ENCODE measurements around the gene NEU4. TPM values are rescaled to one million over a fixed set of nuclear protein-coding genes. Genes with fewer than 3 reads are reported as not detected.

Gene NEU4
- total and polyA plus RNA-seq, 9 of the 15 experiments (the other 6 are each of a cell fraction or from before 2014, with no cell fraction given), result 0.01 to 0.40 TPM; not detected in 7

- ATAC-seq, result no peak
- BruUV-seq (replicated peaks), result no TSS peak
- POLR2A ChIA-PET, result interaction anchor here (1.6 kb wide), 1 partner anchor 23 kb away, joined by 4 read pairs; no protein-coding TSS in a partner anchor
These were observed 20.9 kb upstream of the NEU4 start for GRCh38 chr2:241788135-241788534.

GRCh38 chr2:241788572-241788971, 20.4 kb upstream of the NEU4 start:
- no peak for ATAC-seq
- CTCF ChIA-PET (ENCODE audit: low intra/inter-chr PET ratio), result no interaction called here

More at GRCh38 chr2:241788135-241788534, 20.9 kb upstream of the NEU4 start:
- CTCF ChIA-PET (ENCODE audit: low intra/inter-chr PET ratio), result no interaction called here
- FAIRE-seq (no peak), DNase-seq (ENCODE audit: extremely low read depth in 1 of 4, low spot score in 3 of 4) (no peak)
- no peak overlapping the region for H3K4me3 ChIP-seq
- H4K20me1 ChIP-seq (replicated peaks; ENCODE audit: control insufficient read depth, insufficient read depth, low read length), result no peaks in the 10 kb centered on the region
- H2AFZ ChIP-seq (ENCODE audit: low read depth, low read length), result 0 out of 2 replicates have a peak overlapping the region, but pooled peaks have one; percentile 52
- H3K9ac ChIP-seq (ENCODE audit: insufficient read depth in 1 of 2, low read depth in 2 of 2, low read length in 2 of 2), result no peak overlapping the region
- H3K36me3 ChIP-seq (ENCODE audit: control insufficient read depth, insufficient read depth, low read length), result no peaks in the 10 kb centered on the region
- H3K4me1 ChIP-seq (replicated peaks in 1 of 2; ENCODE audit: control insufficient read depth in 2 of 2, insufficient read depth in 2 of 2, low read length in 2 of 2), result no peaks in the 10 kb centered on the region
- WGBS (ENCODE audit: insufficient coverage, low coverage, missing lambda C conversion rate), result 59% methylated on average over 3 of the region's 4 CpGs
- no peak overlapping the region for H3K4me2 ChIP-seq (ENCODE audit: insufficient read depth, low read length)
- no peak overlapping the region for H3K27ac ChIP-seq (ENCODE audit: extremely low read depth, low read depth, low read length)
- H3K9me1 ChIP-seq (ENCODE audit: control insufficient read depth, insufficient read depth, low read length), result no peaks in the 10 kb centered on the region
- in situ Hi-C loops (cut with MboI), result no loop called here
- H3K27me3 ChIP-seq (ENCODE audit: control insufficient read depth in 2 of 2, insufficient read depth in 2 of 2, low read length in 2 of 2), result no peaks in the 10 kb centered on the region
- H3K9me3 ChIP-seq (replicated peaks; ENCODE audit: control insufficient read depth, insufficient read depth, low read depth, low read length), result no peaks in the 10 kb centered on the region; the same call in 1 of the 2 replicates
- TF ChIP-seq ARNT (IDR thresholded peaks at IDR 0.05) (no peak), EHMT2 (IDR thresholded peaks at IDR 0.05) (no peak), NRF1 (conservative IDR thresholded peaks at IDR 0.05 in 1 of 2, IDR thresholded peaks at IDR 0.05 in 1 of 2) (no peak), ATF3 (IDR thresholded peaks at IDR 0.05) (no peak), ATF3 (CRISPR knock-in tag; conservative IDR thresholded peaks at IDR 0.05) (no peak), XRCC4 (IDR thresholded peaks at IDR 0.05; ENCODE audit: extremely low read depth, insufficient read depth, insufficient read length) (no peak), CTBP1 (IDR thresholded peaks at IDR 0.05; ENCODE audit: borderline replicate concordance) (no peak)
- no peaks in the 10 kb centered on the region for H3K79me2 ChIP-seq (ENCODE audit: control insufficient read depth, insufficient read depth, low read length)
- intact Hi-C loops (cut with micrococcal nuclease), result no loop called here

More at GRCh38 chr2:241788572-241788971, 20.4 kb upstream of the NEU4 start:
- H4K20me1 ChIP-seq (replicated peaks; ENCODE audit: control insufficient read depth, insufficient read depth, low read length), result no peaks in the 10 kb centered on the region
- H3K36me3 ChIP-seq (ENCODE audit: control insufficient read depth, insufficient read depth, low read length), result no peaks in the 10 kb centered on the region
- POLR2A ChIA-PET, result no interaction called here
- no peak overlapping the region for H2AFZ ChIP-seq (ENCODE audit: low read depth, low read length)
- FAIRE-seq (no peak), DNase-seq (ENCODE audit: extremely low read depth in 1 of 4, low spot score in 3 of 4) (no peak)
- H3K27ac ChIP-seq (ENCODE audit: extremely low read depth, low read depth, low read length), result no peak overlapping the region
- H3K9me1 ChIP-seq (ENCODE audit: control insufficient read depth, insufficient read depth, low read length), result no peaks in the 10 kb centered on the region
- no peaks in the 10 kb centered on the region for H3K27me3 ChIP-seq (ENCODE audit: control insufficient read depth in 2 of 2, insufficient read depth in 2 of 2, low read length in 2 of 2)
- no TSS peak for BruUV-seq (replicated peaks)
- H3K9me3 ChIP-seq (replicated peaks; ENCODE audit: control insufficient read depth, insufficient read depth, low read depth, low read length), result no peaks in the 10 kb centered on the region; the same call in 1 of the 2 replicates
- no peak overlapping the region for H3K9ac ChIP-seq (ENCODE audit: insufficient read depth in 1 of 2, low read depth in 2 of 2, low read length in 2 of 2)
- TF ChIP-seq SPI1 (IDR thresholded peaks at IDR 0.05; ENCODE audit: borderline replicate concordance, low read depth, low read length), result 0 out of 2 replicates have a peak, but pooled peaks have one; percentile 1
- TF ChIP-seq RERE (CRISPR knock-in tag; IDR thresholded peaks at IDR 0.05; ENCODE audit: borderline replicate concordance), result no peak
- H3K79me2 ChIP-seq (ENCODE audit: control insufficient read depth, insufficient read depth, low read length), result no peaks in the 10 kb centered on the region
- in situ Hi-C loops (cut with MboI), result no loop called here
- intact Hi-C loops (cut with micrococcal nuclease), result no loop called here
- WGBS (ENCODE audit: insufficient coverage, low coverage, missing lambda C conversion rate), result 10% methylated on average over 3 of the region's 3 CpGs
- no peaks in the 10 kb centered on the region for H3K4me1 ChIP-seq (replicated peaks in 1 of 2; ENCODE audit: control insufficient read depth in 2 of 2, insufficient read depth in 2 of 2, low read length in 2 of 2)
- H3K4me3 ChIP-seq, result no peak overlapping the region
- H3K4me2 ChIP-seq (ENCODE audit: insufficient read depth, low read length), result no peak overlapping the region

Measured in K562 (cell line).